Kidney (tissue), 14 donors: Measurements from ENCODE around the gene CES3. TPM values are rescaled to one million over a fixed set of nuclear protein-coding genes. Genes with fewer than 3 reads are reported as not detected.

ENCODE experiments used
- DNase-seq, 5 donors: peaks; one replicate each; pipeline ENCODE4 v3.0.0-alpha.2; 2013 to 2020
- FAIRE-seq: peaks from 2 replicates; lab custom pipeline; 2012; peaks lifted over from hg19 to GRCh38; lab: Jason Lieb, UNC
- H3K27ac ChIP-seq, 2 donors: one replicate each; pipeline ENCODE4 v1.7.0; 2013; ENCODE audit warnings: low read depth in 2 of 2, low read length in 2 of 2, inconsistent platforms in 1 of 2
- H3K27me3 ChIP-seq: one replicate; pipeline ENCODE4 v1.7.1; 2013; ENCODE audit warnings: low read length, inconsistent platforms; ENCODE audit not compliant: control insufficient read depth, insufficient read depth
- H3K36me3 ChIP-seq, 3 donors: one replicate each; pipeline versions ENCODE4 v1.7.0 to v1.7.1; 2013; ENCODE audit warnings: low read length in 3 of 3, control low read depth in 1 of 3, inconsistent platforms in 1 of 3; ENCODE audit not compliant: insufficient read depth in 3 of 3, control insufficient read depth in 2 of 3
- H3K4me1 ChIP-seq, 3 donors: one replicate each; pipeline versions ENCODE4 v1.7.0 to v1.7.1; 2013; ENCODE audit warnings: low read length in 3 of 3, inconsistent platforms in 1 of 3, low read depth in 1 of 3; ENCODE audit not compliant: control insufficient read depth in 2 of 3, insufficient read depth in 2 of 3
- H3K4me3 ChIP-seq, 3 donors: one replicate each; pipeline versions ENCODE4 v1.7.0 to v1.8.1; 2013; ENCODE audit warnings: low read length in 3 of 3, control low read depth in 1 of 3, inconsistent platforms in 1 of 3
- H3K9ac ChIP-seq, 3 donors: one replicate each; pipeline versions ENCODE4 v1.7.0 to v1.7.1; 2013; ENCODE audit warnings: low read length in 3 of 3, control low read depth in 1 of 3, inconsistent platforms in 1 of 3
- H3K9me3 ChIP-seq, 3 donors: one replicate each; pipeline versions ENCODE4 v1.7.0 to v1.7.1; 2013; ENCODE audit warnings: low read length in 3 of 3, control low read depth in 1 of 3, inconsistent platforms in 1 of 3; ENCODE audit not compliant: control insufficient read depth in 2 of 3, insufficient read depth in 1 of 3
- intact Hi-C: fragments of 100-400 bp; cut with DNase I; formaldehyde crosslinking; loops from one replicate; pipeline ENCODE4 v1.11.1; 2022
- polyA plus RNA-seq: library from polyadenylated mRNA; stranded (reverse); fragments of 350-450 nt; fragmentation: Illumina TruSeq; extraction: RNeasy Lipid Tissue Mini Kit (QIAGEN cat#74804); gene quantifications from one replicate; pipeline ENCODE4 v1.2.3, GENCODE V29; 2014; ENCODE audit warnings: low read depth, low replicate concordance; ENCODE audit not compliant: insufficient read depth
- total RNA-seq: library from RNA; stranded (reverse); fragmentation: NEBNext Ultra II Directional; extraction: Animal tissue kit (Norgen Biotek cat#: 25700); gene quantifications from one replicate; pipeline ENCODE4 v1.2.1, GENCODE V29; 2021
- TF ChIP-seq, protein P1 (sequence below): IDR thresholded peaks from 3 replicates; pipeline ENCODE4 v1.5.1; 2012; ENCODE audit warnings: mild to moderate bottlenecking, moderate library complexity, borderline replicate concordance; ENCODE audit not compliant: insufficient read depth; ENCODE audit errors: extremely low read depth
- donor health status: control.
- donor health status: control.
- donor health status: control.
- donor health status: control.
- donor health status: control.
- donor health status: DM: yes; HTN: yes; CAD: no.
- donor health status: Normal renal cell carcinoma (clear cell type).

CES3 gene
- total and polyA plus RNA-seq, 2 donors from 2014 or later: 2.1 to 7.8 TPM

DNA sequence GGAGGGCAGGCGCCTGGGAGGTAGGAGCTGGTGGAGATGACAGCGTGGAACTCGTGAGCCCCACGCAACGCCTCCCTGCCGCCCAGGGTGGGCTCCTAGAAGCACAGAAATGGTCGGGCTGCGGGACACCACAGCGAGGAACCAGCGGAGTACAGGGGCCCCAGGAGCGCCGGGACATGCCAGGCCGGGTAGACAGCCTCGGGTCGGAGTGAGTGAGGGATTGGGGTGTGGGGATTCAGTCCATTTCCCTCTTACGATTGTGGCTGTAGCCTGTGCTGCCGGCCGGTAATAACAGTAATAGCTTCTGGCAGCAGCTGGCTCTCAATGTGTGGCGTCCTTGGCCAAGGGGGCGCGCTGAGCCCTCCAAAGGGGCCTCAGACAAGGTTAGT, 12.2 kb upstream of the CES3 start:
- H3K27me3 ChIP-seq: peaks cover 2% of the 10 kb centered on the region
- TF ChIP-seq, protein P1, sequence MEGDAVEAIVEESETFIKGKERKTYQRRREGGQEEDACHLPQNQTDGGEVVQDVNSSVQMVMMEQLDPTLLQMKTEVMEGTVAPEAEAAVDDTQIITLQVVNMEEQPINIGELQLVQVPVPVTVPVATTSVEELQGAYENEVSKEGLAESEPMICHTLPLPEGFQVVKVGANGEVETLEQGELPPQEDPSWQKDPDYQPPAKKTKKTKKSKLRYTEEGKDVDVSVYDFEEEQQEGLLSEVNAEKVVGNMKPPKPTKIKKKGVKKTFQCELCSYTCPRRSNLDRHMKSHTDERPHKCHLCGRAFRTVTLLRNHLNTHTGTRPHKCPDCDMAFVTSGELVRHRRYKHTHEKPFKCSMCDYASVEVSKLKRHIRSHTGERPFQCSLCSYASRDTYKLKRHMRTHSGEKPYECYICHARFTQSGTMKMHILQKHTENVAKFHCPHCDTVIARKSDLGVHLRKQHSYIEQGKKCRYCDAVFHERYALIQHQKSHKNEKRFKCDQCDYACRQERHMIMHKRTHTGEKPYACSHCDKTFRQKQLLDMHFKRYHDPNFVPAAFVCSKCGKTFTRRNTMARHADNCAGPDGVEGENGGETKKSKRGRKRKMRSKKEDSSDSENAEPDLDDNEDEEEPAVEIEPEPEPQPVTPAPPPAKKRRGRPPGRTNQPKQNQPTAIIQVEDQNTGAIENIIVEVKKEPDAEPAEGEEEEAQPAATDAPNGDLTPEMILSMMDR: no peak
- peaks cover 0 to 13% (median 12%) of the 10 kb centered on the region in 3 donors for H3K4me1 ChIP-seq
- no peaks in the 10 kb centered on the region for H3K9me3 ChIP-seq
- no peaks in the 10 kb centered on the region for H3K36me3 ChIP-seq
- H3K9ac ChIP-seq: peak overlapping the region in 1 of 3 donors; percentile 21
- peak overlapping the region in 1 of 3 donors; percentile 62 for H3K4me3 ChIP-seq
- intact Hi-C loops: no loop called here
- FAIRE-seq (no peak), DNase-seq (peak in 2 of 5 donors; percentile 14 to 30)
- H3K27ac ChIP-seq: peak overlapping the region; percentile 1 to 67

DNA sequence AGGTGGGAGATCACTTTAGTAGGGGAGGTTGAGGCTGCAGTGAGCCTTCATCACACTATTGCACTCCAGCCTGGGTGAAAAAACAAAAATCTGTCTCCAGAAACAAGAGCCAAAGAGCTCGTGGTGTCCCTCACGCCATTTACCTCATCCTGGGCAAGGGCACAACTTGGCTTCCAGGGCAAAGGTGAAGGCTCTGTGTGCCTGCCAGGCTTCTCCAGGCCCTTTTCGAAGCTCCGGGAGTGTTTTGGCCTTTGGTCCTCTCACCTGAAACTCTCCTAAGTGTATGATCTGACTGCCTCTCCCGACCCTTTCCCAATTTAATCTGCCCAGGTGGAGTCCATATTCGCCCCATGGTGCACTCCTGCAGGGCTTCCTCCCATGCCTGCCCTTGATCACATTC, 11.6 kb upstream of the CES3 start:
- TF ChIP-seq, protein P1: no peak
- Histone ChIP-seq H3K36me3 (no peaks in the 10 kb centered on the region), H3K9ac (no peak overlapping the region), H3K27ac (peak overlapping the region; percentile 51 to 67), H3K4me3 (no peak overlapping the region), H3K9me3 (no peaks in the 10 kb centered on the region), H3K4me1 (peaks cover 0 to 13% (median 12%) of the 10 kb centered on the region in 3 donors), H3K27me3 (peaks cover 2% of the 10 kb centered on the region)
- DNase-seq (no peak), FAIRE-seq (no peak)
- intact Hi-C loops: no loop called here

DNA sequence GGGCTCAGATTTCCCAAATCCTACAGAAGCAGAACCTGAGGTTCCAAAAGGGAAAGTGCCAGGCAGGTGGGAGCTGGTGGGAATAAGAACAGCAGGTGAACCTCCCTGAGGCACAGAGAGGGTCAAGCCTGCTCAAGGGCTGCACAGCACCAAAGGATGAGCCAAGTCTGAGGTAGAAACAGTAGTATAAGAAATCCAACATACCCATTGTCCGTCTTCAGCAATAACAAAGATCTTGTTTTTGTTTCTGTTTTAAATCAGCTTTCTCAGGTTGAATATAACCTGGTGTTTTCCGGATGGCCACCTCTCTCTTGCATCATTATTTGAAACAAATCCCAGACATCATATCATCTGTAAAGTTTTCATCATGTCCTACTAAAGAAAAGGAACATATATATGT, 10.6 kb upstream of the CES3 start:
- Histone ChIP-seq H3K27ac (peak overlapping the region in 1 of 2 donors; percentile 37), H3K4me1 (peaks cover 0 to 13% (median 12%) of the 10 kb centered on the region in 3 donors), H3K27me3 (peaks cover 2% of the 10 kb centered on the region), H3K9me3 (no peaks in the 10 kb centered on the region), H3K36me3 (no peaks in the 10 kb centered on the region), H3K4me3 (peak overlapping the region in 1 of 3 donors; percentile 27), H3K9ac (no peak overlapping the region)
- TF ChIP-seq, protein P1: no peak
- no peak for DNase-seq
- no peak for FAIRE-seq
- intact Hi-C loops: no loop called here
